Activated gamma-delta T cell (primary cell): Measurements from ENCODE around the gene LIMA1.

Source experiments
- DNase-seq: peaks from one replicate; lab custom pipeline; 2025; lab: John Stamatoyannopoulos, UW

Gene LIMA1

GRCh38 chr12:50218386-50218785 lies 64.9 kb downstream of the LIMA1 start:
- no peak for DNase-seq

- no peak for DNase-seq
Observed at GRCh38 chr12:50217202-50217601, 66.1 kb downstream of the LIMA1 start.

- DNase-seq, result no peak
Observed at GRCh38 chr12:50215033-50215432, 68.3 kb downstream of the LIMA1 start.

GRCh38 chr12:50214018-50214417 lies 69.3 kb downstream of the LIMA1 start:
- DNase-seq, result no peak

GRCh38 chr12:50213439-50213838 lies 69.9 kb downstream of the LIMA1 start:
- no peak for DNase-seq

- no peak for DNase-seq
Observed at GRCh38 chr12:50212071-50212467, 71.3 kb downstream of the LIMA1 start.

- DNase-seq, result no peak
Observed at GRCh38 chr12:50211392-50212070, 71.8 kb downstream of the LIMA1 start.

- DNase-seq, result no peak
Observed at GRCh38 chr12:50207424-50207823, 75.9 kb downstream of the LIMA1 start.

GRCh38 chr12:50205648-50206047 lies 77.7 kb downstream of the LIMA1 start:
- no peak for DNase-seq

GRCh38 chr12:50203691-50204090 lies 79.6 kb downstream of the LIMA1 start:
- no peak for DNase-seq

GRCh38 chr12:50201987-50202521 lies 81.3 kb downstream of the LIMA1 start:
- DNase-seq, result no peak

- no peak for DNase-seq
Observed at GRCh38 chr12:50200552-50201273, 82.6 kb downstream of the LIMA1 start.

- DNase-seq, result no peak
Observed at GRCh38 chr12:50198829-50199228, 84.5 kb downstream of the LIMA1 start.

- no peak for DNase-seq
Observed at GRCh38 chr12:50197297-50197727, 86.0 kb downstream of the LIMA1 start.

- DNase-seq, result no peak
Observed at GRCh38 chr12:50196537-50196936, 86.8 kb downstream of the LIMA1 start.

- DNase-seq, result no peak
Observed at GRCh38 chr12:50195832-50196231, 87.5 kb downstream of the LIMA1 start.

GRCh38 chr12:50192908-50193307 lies 90.4 kb downstream of the LIMA1 start:
- DNase-seq, result no peak

GRCh38 chr12:50192236-50192635 lies 91.1 kb downstream of the LIMA1 start:
- DNase-seq, result no peak

GRCh38 chr12:50190859-50191258 lies 92.5 kb downstream of the LIMA1 start:
- no peak for DNase-seq

- no peak for DNase-seq
Observed at GRCh38 chr12:50188875-50189575, 94.3 kb downstream of the LIMA1 start.

- no peak for DNase-seq
Observed at GRCh38 chr12:50188241-50188781, 95.0 kb downstream of the LIMA1 start.
